Raji (cell line): ENCODE results near the gene EDN3.

Experiments used
- POLR2A ChIP-seq: IDR thresholded peaks from 2 replicates; pipeline ENCODE4 v1.6.1; 2011; ENCODE audit warnings: low read depth, low read length, control low read depth; ENCODE audit not compliant: insufficient read depth

Gene EDN3

DNA sequence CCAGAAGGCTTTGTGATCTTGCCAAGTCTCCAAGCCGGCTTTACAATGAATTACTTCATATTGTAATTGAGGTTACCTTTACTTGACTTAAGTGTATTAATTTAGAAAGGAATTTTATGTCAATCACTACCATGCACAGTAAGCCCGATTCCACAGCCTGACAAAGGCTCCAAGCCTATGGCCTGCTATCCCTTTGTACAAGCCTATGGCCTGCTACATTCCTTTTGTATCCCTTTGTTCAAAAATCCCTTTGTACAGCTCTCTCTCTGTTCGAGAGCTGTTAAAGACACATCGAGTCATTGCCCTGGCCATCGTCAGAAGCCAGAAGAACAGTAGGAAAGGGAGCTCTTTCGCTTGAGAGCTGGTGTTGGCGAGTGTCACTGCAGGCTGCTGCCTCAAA is 2.7 kb upstream of the EDN3 start:
- TF ChIP-seq POLR2A = no peak

DNA sequence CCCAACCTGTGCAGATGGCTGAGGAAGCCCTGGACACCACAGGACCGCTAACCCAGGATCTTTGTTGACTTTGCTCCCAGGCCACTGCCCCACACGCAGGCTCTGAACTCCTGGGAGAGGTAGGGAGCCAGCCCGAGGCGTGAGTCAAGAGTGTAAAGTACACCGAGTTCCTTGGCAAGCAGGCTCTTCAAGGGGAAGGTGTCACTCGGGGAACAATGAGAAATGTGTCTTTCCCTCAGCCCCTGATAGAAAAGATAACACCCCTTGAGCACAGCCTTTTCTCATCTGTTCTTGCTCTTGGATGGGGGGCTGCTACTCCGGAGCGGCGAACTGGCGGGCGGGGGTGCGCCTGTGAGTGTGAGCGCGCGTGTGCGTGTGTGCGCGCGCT is 472 bp upstream of the EDN3 start:
- no peak for TF ChIP-seq POLR2A

DNA sequence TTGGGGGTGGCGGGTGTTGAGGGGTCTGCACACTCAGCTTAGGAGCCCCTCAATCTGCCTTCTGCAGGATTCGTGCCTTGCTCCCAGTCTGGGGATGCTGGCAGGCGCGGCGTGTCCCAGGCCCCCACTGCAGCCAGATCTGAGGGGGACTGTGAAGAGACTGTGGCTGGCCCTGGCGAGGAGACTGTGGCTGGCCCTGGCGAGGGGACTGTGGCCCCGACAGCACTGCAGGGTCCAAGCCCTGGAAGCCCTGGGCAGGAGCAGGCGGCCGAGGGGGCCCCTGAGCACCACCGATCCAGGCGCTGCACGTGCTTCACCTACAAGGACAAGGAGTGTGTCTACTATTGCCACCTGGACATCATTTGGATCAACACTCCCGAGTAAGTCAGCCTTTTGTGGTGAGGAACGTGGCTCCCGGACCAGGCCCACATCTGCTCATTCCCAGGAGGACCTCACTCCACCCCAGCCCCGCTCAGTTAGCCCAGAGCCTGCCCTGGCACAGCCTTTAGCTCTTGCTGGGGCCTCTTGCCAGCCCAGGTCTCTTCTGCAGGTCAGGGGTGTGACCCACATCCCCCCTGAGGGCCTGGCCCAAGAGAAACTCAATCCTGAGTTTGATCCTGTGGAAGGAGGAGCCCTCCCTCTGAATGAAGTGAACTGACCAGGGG is 1.1 kb downstream of the EDN3 start:
- TF ChIP-seq POLR2A = no peak

DNA sequence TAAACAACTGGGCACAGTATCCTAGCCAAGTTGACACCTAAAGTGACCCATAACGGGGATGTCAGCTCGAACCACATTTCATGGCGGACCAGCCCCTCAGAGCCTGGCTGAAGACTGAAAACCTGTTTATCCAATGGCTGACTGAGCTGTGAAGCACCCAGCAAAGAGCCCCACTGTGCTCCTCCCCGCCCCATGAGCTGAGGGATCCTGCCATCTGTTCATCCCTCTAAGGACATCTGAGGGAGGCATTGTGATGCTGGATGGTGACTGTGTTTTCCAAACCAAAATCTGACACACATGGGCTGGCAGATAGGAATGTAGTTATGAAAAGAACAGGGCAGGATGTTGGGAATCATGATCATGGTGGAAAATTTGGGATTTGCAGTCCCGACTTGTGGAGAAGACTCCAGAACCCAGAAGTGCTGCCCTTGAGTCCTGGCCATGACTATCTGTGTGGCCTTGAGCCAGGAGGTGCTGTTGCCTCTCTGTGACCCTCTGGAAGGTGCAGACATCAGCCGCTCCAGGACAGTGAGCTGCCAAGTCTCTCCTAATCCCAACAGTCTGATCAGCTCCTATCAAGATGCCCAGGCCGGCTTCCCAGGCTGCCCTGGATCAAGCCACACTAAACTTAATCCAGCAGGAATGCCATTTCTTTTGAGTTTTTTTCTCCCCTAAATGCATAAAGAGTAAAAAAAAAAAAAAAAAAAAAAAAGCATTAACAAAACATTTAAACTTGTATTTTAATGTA is 5.7 kb downstream of the EDN3 start:
- no peak for TF ChIP-seq POLR2A

DNA sequence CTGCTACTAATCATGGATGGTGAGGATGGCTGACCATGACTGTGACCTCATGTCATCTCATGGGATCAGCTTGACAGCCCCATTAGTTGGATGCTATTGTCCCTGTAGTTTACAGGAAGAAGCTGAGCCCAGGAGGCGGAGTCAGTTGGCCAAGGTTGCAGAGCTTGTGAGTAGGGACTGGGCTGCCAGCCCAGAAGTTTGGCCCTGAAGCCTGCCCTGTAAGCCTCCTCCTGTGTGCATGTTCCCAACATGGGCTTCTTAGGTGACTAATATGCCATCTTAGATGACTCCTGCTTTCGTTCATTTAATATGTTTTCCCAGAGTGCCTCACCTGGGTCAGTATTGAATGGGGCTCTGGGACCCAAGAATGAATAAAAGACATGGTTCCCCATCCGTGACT is 6.9 kb downstream of the EDN3 start:
- no peak for TF ChIP-seq POLR2A

DNA sequence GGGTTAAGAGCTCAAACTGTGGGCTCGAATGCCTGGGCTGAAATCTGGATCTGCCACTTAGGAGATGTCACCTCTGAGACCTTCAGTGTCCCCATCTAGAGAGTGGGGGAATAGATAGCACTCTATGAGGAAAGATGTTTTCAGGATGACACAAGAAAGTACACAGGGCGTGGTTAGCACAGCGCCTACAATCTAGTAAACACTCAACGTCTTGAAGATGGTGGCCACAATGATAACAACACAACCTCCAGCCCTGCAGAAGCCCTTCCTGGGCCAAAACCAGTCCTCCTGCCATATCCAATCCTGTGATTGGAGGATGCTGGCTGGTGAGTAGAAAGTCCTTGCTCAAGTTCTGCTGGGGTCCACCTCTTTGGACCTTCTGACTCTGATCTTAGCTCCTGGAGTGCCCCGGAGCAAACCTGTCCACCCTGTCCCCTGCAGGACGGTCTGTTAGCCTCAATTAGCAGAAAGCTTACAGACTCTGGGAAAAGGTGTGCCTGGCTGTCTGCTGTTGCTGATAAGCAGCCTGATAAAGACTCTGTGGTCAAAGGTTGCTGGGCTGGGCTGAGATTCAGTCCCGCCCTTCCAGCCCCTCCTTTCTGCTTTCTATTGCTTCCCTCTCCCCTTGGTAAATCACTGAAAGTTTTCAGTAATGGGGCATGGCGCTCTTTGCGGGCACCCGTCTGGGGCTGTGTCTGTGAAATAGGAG is 8.2 kb downstream of the EDN3 start:
- TF ChIP-seq POLR2A = no peak

DNA sequence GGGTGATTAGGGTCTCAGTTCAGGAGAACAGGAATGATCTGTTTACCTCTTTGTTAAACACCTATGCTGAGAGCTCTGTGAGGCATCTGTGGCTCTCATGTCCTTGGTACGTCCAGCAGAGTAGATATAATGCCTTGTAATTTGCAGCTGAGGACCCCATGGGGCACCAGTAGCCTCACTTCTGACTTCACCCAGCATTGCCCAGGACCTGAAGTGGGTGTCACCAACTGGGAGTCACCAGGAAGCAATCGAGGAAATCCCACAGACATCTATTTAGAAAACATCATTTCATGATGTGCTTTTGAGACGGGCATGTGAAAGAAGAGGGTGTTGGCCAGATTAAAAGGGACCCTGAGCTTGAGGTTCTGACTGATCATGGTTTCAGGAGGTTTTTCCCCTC is 8.8 kb downstream of the EDN3 start:
- no peak for TF ChIP-seq POLR2A

DNA sequence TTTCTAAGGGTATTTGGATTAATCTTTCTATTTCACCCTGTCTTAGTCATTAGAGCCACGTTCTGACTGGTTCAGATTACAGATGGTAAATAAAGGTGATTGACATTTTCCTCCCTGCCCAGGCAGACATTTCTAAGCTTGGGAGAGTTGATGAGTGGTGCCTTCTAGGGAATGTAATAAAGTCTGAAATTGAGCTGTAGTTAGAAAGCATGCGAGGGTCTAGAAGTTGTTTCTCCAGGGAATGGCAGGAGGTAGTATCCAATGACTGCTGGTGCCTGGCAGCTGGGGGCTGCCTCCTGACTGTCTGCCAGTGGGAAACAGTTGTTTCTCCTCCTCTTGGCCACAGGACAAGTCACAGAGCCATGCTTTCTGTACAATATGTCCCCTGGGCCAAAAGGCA is 14.6 kb downstream of the EDN3 start:
- TF ChIP-seq POLR2A = no peak

DNA sequence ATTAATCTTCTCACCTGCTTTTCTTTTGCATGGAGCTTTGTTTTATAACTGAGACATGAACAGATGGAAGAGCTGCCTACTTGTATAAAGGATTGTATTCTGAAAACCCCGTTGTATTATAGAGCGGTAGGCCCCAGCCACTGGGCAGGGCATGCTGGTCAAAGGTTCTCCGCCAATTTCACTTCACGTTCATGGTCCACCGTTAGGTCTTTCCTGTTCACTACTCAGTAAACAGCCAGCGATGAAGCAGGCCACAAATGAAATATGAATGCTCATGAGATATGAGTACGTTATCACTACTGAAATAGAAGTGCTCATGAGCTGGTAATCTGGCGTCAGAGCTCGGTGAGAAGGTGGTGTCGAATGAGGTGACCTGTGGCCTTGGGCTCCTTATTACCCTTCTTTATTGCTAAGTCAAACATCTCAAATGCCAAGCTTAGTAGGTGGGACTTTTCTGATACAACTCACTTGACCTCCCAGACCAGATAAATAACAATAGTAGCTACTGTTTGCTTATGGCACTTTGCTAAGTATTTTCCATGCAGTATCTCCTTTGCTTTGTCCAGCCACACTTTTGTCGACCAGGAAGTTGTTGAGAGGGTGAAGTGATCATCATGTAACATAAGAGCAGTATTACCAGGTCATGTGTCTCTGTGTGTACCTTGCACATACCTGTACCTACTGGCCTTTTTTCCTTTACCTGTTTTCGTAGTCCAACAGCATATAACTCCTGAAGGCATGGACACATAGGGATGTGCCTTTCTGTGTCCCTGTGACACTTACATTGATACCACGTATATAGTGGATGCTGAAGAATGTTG is 16.7 kb downstream of the EDN3 start:
- no peak for TF ChIP-seq POLR2A

DNA sequence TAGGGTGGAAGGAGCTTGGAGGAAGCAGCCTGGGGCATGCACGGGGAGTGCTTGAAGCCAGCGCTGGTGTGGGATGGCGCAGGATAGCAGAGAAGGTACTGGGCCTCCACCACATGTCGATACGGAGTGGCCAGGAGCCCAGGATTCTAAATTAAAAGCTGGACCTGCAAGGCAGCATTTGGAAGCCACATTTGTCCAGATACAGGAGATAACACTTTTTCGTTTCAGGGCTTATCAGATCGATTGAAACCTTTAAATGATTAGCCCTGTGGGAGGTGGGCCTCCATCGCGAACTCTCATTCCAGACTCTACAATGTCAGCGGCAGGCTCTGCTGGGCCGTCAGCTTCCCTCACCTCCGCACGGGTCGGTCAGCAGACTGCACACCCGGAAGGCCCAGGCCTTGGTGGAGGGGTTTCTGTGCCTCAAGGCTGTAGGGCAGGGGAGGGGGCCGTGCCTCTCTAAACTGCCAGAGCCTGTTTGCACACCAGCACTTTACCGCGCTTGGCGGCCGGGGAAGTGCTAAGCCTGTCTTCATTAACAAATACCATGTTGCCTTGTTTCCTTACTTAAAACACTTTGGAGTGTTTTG is 17.9 kb downstream of the EDN3 start:
- no peak for TF ChIP-seq POLR2A

DNA sequence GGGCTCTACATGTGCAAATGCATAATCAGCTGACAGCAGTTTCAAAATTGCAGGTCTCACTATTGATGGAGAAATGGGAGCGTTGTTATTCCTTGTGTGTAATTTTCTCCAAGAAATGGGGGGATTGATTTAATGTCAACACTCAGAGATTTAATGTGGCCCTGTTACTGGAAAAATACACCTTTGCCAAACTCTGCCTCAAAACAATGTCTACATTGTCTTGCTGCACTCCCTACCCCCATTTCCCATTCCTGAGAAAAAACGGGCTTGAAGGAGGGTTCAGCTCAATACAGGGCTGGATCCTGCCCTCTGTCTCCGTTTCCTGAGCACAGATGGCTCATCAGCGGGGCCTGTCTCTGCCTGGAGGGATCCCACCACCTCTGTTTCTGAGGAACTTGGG is 18.4 kb downstream of the EDN3 start:
- TF ChIP-seq POLR2A = no peak

DNA sequence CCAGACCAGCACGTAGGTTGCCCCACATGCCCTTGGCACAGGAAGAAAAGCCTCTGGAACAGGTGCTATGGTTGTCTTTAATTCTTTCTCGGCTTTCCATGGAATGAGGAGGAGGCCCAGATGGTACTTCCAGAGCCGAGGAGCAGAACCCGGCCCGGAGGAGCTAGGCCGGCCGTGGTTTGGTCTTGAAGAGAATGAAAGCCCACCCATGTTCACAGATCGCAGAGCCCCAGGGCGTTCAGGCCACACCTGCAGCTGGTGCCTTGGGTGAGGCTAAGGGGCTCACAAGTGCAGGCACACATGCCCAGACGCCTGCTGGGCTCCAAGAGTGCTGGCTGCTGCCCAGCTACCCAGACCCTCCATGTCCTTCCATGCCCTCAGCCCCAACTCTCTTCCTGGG is 20.0 kb downstream of the EDN3 start:
- TF ChIP-seq POLR2A = no peak

DNA sequence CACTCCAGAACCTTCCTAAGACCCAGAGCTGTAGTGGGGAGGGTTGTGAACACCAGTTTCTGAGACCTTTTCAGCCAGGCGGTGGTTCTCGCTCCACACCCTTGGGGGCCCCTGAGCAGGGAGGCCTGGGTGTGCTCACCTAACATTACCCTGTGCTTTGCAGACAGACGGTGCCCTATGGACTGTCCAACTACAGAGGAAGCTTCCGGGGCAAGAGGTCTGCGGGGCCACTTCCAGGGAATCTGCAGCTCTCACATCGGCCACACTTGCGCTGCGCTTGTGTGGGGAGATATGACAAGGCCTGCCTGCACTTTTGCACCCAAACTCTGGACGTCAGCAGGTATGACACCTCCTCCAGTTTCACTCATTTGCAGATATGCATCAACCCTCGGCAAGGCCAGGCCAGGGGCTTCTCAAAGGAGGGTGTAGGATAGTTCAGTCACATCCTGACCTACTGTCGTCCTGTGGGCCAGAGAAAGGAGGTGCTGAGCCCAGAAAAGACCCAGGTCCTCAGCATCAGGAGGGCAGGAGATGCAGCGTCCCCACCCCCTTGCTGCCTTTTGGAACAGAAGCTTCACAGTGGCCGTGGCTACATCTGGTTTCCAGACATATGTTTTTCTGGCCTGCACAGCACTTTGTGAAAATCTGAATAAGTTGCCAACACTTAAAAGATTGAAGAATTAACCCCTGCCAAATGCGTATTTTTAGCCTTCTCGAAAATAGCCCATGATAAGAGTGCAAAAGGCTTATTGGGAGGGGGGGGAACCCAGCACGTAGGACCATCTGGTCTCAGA is 20.6 kb downstream of the EDN3 start:
- TF ChIP-seq POLR2A = no peak

DNA sequence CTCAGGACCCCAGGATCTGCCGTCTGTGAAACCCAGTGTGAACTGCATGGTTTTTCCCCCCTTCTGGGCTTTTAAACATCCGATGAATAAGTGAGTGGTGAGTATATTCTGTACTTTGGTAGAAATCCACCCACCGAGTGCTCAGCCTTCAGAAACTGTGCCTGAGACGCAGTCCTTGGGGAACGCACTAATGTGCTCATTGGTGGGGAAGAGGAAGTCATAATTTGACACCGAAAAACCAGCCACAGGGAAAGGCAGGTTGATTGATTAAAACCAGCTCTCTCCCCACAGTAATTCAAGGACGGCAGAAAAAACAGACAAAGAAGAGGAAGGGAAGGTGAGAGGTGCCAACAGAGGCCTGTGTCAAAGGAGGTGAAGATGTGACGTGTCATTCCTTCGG is 21.7 kb downstream of the EDN3 start:
- no peak for TF ChIP-seq POLR2A

DNA sequence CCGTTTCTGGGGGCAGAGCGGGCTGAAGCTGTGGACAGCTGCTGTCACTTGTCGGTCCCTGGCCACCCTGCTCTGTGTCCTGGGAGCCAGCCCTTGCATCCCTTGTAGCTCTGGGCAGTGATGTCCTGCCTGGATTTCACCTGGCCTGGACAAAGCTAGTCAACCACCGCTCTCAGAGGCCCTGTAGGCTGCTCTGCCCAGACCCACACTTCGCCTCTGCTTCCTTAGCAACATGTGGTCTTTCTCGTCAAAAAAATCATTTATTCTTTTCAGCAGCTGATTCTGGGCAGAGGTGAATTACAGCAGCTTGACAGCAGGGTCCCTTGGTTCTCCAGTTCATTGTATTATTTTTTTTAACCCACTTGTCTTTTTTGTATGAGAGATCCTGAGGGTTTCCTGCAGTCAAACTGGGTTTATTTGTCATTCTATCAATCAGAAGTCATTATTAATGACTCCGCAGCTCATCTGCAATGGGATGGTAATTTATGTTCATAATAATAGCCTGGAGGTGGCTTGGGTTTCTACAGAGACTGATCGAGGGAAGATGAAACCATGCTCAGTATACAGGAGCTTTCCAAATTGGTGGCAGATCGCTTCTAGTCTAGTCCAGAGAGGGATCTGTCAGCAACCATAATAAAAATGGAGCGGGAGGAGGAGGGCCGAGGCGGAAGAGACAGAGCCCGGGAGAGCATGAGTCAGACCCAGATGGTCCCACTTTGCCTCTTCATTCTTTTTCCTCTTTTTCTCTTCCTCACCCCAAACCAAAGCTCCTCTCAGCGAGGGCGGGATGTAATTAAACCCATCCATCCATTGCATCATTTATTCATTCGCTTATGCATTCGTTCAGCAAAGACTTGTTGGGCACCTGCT is 22.4 kb downstream of the EDN3 start:
- TF ChIP-seq POLR2A = no peak
